GM19351 (cell line): ENCODE data around the gene GRID1.
"Not testable (repeated sequence)": the region's sequence is repeated elsewhere in the genome, so short reads cannot be mapped to it uniquely, and the experiment has no call there.

Experiments used
- ATAC-seq: cut with Tn5 transposase; IDR thresholded peaks from one replicate; pipeline ENCODE4 v1.9.1; 2021; ENCODE audit warnings: mild to moderate bottlenecking, moderate library complexity; ENCODE audit not compliant: unreplicated experiment

The GRID1 gene

DNA sequence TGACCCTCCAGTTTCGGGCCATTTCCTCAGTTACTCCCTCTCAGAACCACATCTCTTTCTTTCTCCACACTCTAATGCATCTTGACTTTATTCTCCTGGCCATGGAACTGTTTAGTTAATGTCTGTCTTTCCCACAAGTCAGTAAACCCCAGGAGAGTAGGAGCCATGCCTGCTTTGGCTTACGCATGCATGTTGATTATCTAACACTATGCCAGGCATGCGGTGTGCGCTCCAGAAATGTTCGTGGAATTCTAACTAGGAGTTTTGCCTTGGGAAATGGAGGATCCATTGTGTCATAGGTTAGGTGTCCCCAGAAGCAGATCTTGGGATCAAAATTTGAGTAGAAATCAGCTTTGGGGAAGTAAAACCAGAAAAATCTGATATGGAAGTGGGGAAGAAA is 308.9 kb downstream of the GRID1 start:
- no peak for ATAC-seq

- ATAC-seq: no peak
Measured at GRCh38 chr10:86056672-86057071, 309.9 kb downstream of the GRID1 start.

- no peak for ATAC-seq
Measured at GRCh38 chr10:86055928-86056327, 310.7 kb downstream of the GRID1 start.

GRCh38 chr10:86053675-86054074 is 312.9 kb downstream of the GRID1 start:
- no peak for ATAC-seq

GRCh38 chr10:86051586-86051985 is 315.0 kb downstream of the GRID1 start:
- ATAC-seq: no peak

DNA sequence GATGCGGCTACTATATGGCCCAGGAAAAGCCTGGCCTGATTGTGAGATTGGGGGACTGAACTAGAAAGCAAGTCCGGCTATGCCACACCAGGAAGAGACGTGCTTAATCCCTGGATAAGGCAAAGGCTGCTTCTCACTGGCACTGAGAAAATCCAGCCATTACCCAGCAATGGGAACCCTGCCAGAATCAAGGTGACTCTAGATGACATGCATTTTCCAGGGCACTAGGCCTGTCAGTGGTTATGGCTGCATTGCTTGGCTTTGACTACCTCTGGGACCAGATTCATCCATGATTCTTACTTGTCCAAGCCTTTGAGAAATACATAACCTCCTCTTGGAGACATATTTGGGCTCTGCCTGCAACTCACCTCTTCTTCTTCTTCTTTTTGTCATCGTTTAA is 317.2 kb downstream of the GRID1 start:
- ATAC-seq: no peak

GRCh38 chr10:86048973-86049372 is 317.6 kb downstream of the GRID1 start:
- no peak for ATAC-seq

DNA sequence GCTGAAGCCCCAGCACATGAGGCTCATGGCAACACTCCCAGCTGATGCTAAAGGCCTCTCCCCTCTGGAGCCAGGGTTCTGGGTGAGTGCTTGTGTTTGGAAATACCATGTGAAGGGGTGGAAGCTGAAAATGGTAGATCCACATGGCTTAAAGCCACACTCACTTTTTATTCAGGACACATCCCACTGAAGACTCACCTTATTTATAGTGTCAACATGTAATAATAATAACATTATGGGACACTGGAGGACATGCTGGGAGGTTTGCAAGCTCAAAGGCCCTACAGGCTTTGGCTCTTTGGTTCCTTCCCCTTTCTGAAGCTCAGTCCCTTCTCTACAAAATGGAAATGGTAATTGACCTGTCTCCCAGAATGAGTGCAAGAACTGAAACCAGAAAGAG is 318.0 kb downstream of the GRID1 start:
- ATAC-seq: no peak

GRCh38 chr10:86047588-86047987 is 319.0 kb downstream of the GRID1 start:
- ATAC-seq: peak; percentile 50

GRCh38 chr10:86046845-86047460 is 319.6 kb downstream of the GRID1 start:
- no peak for ATAC-seq

DNA sequence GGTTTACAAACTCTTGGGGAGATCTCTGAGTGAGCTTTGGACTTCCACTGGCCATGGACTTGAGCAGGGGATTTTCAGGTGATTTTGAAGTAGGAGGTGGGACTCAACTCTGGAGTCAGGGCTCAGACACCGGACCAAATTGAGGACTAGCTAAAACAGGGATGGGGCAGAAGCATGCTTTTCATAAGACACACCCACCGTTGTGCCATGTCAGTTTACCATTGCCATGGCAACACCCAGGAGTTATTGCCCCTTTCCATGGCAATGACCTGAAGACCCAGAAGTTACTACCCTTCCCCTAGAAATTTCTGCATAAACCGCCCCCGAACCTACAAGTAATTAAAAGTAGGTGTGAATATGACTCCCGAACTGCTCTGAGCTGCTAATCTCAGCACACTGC is 320.7 kb downstream of the GRID1 start:
- ATAC-seq: no peak

DNA sequence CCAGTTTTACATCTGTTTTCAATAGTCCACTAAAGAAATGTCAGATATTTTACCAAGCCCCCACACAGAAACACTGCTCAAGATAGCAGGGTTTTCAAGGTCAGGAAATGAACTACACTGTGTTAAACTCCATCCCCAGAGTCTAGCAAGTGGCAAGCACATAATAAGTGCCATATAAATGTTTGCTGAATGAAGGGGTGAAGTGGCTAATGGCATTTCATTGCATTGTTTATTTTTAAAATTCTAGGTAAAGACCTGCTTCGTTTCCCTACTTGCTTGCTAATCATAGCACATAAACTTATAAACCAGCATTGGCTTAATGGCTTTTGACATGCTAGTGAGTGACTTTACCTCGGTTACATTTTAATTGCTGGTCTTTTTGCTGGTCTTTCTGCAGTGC is 322.6 kb downstream of the GRID1 start:
- no peak for ATAC-seq

DNA sequence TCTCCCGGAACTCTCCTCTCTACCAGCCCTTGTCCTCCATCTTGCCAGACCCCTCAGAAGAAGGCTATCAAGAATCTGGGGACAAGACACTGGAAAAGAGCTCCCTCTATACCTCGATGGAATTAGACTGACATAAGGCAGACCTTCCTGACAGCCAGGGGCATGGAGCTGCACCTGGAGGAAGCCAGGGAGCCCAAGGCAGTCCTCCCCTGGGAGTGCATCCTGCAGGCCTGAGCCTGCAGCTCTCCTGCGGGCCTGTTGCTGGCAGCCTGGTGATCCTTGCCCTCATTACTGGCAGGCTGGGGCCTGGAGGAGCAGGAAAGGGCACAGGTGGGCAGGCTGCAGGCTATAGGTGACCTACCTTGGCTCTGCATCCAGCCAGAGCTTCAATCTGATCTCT is 323.4 kb downstream of the GRID1 start:
- no peak for ATAC-seq

DNA sequence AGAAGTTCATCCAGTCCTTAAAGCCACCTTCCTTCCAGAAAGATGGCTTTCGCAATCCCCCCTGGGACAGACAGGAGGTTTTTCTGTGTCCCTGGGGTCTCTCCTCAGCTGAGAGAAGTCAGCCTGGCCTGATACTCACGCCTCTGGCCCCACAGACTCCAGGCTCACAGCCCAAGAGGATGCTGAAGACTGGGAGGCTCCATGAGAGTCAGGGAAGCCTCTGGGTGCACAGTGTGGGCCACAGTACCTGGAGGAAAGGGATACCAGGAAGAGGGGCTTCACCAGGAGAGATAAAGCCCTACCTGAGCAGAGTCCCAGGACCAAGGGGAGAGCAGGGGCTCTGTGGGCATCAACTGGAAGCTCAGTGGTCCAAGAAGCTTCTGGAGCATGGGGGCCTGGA is 324.4 kb downstream of the GRID1 start:
- no peak for ATAC-seq

- no peak for ATAC-seq
Measured at GRCh38 chr10:86041116-86041515, 325.5 kb downstream of the GRID1 start.

DNA sequence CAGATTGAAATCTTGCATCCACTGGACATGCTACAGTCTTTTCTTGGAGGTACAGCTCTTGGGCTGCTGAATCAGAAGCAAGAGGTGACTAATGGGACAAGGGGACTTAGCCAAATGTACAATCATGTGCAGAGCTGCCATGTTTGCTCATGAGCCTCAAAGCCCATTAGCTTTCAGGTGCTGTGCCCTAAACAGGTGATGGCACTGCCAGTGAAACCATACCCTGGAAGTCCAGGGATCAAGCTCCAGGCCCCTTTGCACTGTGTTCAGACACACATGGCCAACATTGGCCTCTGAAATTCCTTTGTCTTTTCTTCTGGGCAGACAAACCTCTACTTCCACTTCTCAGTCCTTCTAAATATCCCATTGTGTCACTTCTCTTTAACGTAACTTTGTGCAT is 328.2 kb downstream of the GRID1 start:
- ATAC-seq: no peak

- no peak for ATAC-seq
Measured at GRCh38 chr10:86037096-86037495, 329.5 kb downstream of the GRID1 start.

- no peak for ATAC-seq
Measured at GRCh38 chr10:86036544-86036831, 330.1 kb downstream of the GRID1 start.

GRCh38 chr10:86035791-86036543 is 330.6 kb downstream of the GRID1 start:
- ATAC-seq: no peak

DNA sequence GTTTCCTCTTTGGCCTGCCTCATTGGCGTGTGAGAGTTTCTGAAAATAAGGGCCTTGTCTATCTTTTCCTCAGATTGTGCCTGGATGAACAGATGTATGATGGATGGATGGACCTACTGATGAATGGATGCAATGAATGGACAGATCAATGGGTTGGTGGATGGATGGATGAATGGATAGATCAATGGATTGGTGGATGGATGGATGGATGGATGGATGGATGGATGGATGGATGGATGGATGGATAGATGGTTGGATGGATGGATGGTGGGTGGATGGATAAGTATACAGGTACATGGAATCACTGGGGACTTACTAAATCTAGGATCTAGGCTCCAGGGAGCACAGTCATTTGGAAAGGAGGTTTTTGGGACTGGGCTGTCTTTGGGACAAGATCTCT is 331.9 kb downstream of the GRID1 start:
- ATAC-seq: no peak

GRCh38 chr10:86033581-86033980 is 333.0 kb downstream of the GRID1 start:
- ATAC-seq: no peak

DNA sequence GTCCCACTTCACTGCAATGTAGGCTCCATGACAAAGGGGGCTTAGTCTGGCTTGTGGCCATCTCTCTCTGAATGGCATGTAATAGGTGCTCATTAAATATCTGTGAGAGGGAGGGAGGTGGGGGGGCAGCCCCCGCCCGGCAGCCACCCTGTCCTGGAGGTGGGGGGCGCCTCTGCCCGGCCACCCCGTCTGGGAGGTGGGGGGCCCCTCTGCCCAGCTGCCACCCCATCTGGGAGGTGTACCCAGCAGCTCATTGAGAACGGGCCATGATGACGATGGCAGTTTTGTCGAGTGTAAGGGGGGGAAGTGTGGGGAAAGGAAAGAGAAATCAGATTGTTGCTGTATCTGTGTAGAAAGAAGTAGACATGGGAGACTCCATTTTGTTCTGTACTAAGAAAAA is 334.5 kb downstream of the GRID1 start:
- not testable (repeated sequence) for ATAC-seq

DNA sequence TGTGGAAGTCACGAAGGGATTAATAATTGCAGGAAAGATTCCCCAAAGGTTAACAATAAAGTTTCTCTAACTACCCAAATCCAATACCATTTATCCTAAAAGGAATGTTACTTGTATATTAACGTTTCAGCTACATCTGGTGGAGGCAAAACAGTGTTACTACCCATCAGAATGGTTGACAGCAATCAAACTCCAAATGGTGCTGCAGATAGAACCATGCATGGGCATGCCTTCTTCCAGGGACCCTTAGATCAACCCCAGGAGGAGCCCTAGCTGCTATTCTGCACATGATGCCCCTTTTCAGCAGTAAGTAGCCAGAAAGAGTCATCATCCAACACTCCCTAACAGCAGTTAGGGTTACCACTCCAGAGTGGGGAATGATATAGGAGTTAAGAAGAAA is 336.3 kb downstream of the GRID1 start:
- ATAC-seq: no peak
